ENCODE results near the gene TBC1D2.

- TF ChIP-seq POLR2A (IDR thresholded peaks at IDR 0.05; ENCODE audit: low read depth, low read length) (no peak), MXI1 (IDR thresholded peaks at IDR 0.05; ENCODE audit: low read depth, low read length) (no peak), SUZ12 (IDR thresholded peaks at IDR 0.05; ENCODE audit: unreplicated experiment) (no peak), NKRF (conservative IDR thresholded peaks at IDR 0.05) (no peak), ZZZ3 (IDR thresholded peaks at IDR 0.05; ENCODE audit: control insufficient read depth, insufficient read length, low read depth) (no peak), MAX (IDR thresholded peaks at IDR 0.05; ENCODE audit: low read depth, low read length) (no peak)
Observed at GRCh38 chr9:98191181-98191608, 64.3 kb downstream of the TBC1D2 start.
